ENCODE measurements around the gene CDH22.

Gene CDH22

GRCh38 chr20:46265539-46265938 lies 42.8 kb downstream of the CDH22 start:
- DNase-seq: no peak

DNA sequence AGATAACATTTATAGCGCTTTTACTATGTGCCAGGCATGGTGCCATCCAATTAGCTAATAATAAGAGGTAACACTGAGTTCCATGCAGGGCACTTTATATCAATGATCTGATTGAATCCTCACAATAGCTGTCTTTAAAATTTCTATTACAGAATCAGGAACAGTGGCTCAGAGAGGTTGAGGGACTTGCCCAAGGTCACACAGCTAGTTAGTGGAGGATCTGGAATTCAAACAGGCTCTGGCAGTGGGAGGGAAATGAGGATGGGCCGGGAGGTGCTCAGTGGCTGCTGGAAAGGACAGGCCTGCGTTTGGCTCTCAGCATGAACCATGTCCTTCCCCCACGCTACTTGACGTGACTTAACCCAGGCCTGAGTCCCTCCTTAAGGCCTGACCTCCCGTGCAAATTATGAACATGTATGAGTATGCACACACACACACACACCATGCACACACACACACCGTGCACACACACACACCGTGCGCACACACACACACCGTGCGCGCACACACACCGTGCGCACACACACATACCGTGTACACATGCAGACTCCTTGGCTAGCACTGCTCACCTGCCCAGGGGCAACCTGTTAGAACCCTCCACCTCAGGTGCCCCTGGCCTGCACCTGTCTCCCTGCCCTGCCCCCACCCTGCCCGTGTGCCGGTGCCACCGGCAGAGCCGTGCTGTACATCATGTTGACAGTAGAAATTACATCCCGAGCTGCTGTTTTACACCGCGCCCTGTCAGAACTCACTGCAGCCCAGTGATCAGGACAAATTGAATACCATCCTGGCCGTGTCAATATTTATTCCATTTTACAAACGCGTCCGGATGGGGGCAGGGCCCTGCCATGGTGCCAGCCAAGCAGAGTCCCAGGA lies 43.7 kb downstream of the CDH22 start:
- DNase-seq: no peak

DNA sequence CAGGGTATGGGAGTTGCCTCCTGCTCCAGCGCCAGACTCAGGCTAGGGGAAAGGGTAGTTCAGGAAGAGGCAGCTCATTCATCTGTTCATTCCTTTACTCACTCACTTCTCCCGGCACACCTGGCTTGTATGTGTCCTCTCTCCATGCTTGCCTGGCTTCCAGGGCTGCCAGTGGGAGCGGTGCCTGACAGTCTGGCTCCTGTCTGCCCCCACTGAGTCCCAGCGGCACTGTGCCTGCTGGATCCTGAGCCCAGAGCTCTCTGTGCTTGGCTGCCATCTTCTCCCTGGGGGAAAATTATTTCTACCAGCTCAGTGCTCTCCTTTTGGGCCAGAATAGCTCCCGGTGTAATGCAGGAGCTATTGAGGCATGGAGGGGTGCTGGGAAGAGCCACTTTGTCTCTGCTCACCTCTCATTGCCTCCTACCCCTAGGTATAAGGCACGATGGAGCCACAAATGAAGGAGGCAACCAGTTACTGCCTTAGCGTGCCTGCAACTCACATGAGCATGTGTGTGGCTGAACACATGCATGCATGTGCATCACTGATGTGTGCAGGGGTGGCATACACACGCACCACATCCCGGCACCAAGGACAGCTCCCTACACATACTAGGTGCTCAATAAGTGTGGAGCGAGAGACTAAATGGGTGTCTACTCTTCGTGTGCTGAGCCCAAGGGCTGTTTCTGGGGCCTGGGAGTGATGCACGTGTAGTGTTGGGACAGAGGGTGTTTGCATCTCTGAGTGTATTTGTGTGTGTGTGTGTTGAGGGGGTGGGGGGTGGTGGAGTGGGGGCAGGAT lies 46.6 kb downstream of the CDH22 start:
- no peak for DNase-seq

DNA sequence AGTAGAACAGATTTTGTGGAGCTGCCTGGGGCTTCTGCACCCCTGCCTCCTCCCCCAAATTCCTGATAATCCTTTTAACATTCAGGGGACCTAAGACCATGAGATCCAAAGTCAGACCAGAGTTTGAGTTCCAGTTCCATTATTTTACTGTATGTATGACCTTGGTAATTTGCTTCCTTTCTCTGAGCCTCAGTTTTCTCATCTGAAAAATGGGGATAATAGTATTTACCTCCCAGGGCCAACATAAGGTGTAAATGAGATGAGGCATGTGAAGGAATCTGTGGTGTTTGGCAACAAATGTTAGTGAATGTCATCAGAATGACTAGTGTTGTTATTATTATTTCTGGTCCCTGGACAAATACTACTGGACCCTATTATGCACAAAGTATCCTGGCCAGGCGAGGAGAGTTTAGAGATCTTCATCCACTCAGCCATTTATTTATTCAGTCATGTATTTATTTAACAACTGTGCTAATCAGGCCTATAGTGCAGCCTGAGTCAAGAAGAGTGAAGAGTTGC lies 47.3 kb downstream of the CDH22 start:
- DNase-seq: no peak

GRCh38 chr20:46260480-46260879 lies 47.8 kb downstream of the CDH22 start:
- DNase-seq: no peak

DNA sequence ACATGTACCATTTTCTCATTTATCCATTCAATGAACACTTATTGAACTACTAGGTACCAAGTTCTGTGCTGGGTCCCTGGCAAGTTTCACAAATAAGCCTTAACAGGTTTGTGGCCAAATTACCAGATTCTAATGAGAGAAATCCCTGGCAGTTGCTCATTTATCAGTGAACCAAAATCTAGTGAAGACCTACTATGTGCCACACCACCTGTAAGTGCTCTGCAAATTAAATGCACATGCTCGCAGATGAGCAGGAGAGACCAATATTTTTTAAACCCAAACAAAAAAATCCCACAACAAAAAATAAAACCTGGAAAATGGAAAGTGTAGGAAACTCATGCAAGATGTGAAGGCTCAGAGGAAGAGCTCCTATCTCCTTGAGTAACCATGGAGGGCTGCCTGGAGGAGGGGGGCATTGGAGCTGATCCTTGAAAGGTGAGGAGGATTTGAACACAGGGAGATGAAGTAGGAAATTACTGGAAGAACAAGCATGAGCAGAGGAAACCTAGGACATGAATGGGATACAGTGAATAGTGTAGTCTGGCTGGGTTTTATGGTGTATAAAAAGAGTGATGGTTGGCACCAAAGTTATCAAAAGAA lies 48.9 kb downstream of the CDH22 start:
- no peak for DNase-seq

DNA sequence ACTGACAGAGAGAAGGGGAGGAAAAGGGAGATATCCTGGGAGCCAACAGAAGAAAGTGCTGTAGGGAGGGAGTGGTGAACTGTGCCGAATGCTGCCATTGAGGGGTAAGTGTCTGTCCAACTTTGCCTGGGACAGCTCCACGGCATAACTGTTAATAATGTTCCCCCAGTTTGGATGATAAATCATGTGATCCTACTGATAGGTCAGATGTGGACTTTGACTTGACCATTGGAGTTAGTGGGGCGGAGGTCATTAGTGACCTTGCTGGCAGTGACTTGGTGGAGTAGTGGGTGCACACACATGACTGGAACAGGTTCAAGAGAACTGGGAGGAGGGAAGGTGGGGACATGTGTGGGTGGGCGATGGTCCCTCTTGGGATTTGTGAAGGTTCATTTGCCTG lies 50.4 kb downstream of the CDH22 start:
- no peak for DNase-seq

- DNase-seq: no peak
Observed at GRCh38 chr20:46256293-46256692, 52.0 kb downstream of the CDH22 start.

- no peak for DNase-seq
Observed at GRCh38 chr20:46255440-46256104, 52.7 kb downstream of the CDH22 start.

DNA sequence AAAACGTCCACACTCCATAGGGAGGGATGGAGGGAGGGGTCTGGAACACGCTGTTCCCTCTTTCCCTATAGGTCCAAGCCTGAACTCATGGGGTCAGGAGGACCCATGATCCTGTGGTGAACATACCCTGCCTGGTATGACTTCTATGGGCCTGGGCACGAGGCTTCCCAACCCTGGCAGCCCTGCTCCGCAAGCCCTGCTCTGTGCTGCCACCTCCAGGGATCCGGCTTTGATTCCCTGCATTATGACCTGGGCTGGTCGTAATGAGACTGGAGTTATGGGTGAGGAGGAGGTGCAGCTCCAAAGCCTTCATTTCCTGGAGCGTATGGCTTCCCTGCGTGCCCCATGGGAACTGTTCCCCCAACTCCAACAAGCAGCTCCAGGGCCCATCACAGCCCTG lies 54.9 kb downstream of the CDH22 start:
- DNase-seq: no peak

DNA sequence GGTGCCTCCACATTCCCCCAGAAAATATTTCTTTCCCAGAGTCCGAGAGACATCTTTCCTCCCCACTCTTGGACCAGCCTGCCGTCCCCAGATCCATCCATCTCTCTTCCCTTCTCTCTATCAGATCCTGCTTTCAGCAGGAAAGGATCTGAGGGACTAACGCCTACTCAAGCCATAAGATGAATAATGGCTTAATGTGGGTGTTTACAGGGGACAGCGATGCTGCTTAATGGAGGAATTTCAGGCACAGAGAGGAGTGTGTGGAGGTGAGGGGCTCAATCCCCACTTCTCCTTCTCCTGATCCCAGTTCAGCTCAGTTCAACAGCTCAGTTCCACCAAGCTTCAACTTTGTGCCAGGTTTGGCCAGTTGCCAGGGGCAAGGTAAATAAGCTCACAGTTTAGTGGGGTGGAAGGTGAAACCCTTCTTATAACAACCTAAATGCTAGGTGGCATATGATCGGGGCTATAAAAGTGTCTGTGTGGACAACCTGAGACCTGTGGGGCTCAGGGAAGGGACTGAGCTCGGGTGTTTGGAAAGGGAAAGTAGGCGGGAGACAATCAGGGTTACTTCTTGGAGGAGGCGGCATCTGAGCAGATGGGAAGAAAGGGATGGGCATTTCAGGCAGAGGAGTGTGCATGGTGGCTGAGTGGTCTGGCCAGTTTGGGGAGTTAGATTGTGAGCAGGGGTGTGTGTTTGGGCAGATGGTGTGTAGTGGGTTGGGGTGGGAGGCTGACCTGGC lies 55.8 kb downstream of the CDH22 start:
- no peak for DNase-seq

GRCh38 chr20:46251211-46251673 lies 57.1 kb downstream of the CDH22 start:
- DNase-seq: no peak

DNA sequence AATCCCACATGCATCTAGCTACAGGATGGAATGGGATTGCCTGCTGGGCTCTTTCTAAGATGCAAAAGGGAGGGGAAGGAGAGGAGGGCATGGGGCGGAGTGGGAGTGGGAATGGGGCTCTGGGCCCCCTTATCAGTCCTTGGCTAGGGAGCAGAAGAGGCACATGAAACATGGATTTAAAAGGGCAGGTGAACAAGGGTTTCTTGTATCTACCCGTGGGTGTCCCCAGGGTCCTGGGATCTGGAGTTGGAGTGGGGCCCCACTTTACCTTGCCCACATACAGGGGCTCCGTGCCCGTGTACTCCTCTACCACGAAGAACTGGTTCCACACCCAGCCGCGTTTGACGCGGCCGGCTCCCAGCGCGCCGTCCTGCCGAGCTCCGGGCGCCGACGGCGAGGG lies 57.5 kb downstream of the CDH22 start:
- DNase-seq: no peak

- no peak for DNase-seq
Observed at GRCh38 chr20:46249671-46250070, 58.6 kb downstream of the CDH22 start.

DNA sequence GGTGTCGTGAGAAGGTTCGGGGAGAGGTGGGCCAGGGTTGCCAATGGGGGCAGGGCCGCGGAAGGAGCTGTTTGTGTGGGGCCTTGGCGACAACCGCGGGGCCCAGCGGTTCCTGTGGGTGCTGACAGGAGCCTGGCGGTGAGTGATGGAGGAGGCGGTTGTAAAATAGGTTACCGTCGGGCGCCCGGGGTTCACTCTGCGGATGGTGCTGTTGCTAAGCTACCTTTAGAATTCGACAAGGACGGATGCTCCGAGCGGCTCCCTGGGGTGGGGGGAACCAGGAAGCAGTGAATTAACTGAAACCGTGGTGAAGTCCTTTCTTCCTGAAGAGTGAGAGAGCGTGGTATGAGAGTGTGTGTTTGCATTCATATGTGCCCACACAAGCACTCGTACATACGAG lies 61.7 kb downstream of the CDH22 start:
- no peak for DNase-seq

GRCh38 chr20:46243707-46244628 lies 64.3 kb downstream of the CDH22 start:
- no peak for DNase-seq

- DNase-seq: no peak
Observed at GRCh38 chr20:46242390-46242789, 65.9 kb downstream of the CDH22 start.

DNA sequence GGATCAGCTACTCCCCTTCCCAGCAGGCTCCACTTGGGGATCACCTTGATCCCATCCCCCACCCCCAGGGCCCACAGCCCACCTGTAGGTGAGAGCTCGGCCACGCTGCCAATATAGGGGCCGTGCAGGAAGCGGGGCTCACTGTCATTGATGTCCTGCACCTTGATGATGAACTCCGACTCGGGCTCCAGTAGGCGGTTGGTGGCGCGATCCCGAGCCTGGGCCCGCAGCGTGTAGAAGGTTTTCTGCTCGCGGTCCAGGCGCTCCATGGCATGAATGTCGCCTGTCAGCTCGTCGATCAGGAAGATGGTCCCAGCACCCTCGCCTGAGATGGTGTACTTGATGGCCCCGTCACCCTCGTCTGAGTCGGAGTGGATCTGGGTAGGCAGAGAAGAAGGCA lies 67.4 kb downstream of the CDH22 start:
- DNase-seq: no peak

DNA sequence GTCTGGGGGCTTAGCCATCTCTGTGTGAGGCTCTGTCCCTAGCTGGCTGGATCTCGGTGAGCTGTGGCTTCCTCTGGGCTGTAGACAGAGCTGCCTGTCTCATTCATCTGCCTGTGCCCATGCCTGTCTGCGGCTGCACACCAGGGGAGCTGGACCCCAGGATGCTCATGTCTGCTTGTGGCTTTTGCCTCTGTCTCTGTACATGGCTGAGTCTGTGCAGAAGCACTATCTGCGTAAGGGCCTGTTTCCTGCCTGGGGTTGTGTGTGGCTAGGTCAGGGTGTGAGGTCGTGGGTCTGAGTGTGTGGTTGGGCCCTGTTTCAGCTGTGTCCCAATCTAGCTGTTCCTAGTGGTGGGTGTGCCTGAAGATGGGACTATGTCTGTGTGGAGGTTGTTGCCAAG lies 68.2 kb downstream of the CDH22 start:
- DNase-seq: no peak

DNA sequence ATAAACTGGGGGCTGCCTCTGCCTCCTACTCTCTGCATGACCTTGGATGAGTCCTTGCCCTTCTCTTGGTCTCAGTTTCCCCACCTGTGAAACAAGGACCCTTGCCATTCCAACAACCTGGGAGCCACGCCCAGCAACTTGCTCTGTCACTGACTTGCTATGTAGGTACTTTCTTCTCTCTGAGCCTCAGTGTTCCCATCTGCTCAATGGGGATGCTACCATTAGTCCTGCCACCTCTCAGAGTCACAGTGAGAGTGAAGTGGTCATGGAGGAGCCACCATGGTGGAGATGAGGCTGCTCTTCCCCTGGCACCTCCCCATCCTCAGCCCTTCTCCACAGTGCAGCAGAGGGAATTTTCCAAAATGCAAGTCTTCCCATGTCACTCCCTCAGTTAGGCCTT lies 70.6 kb downstream of the CDH22 start:
- DNase-seq: no peak

DNA sequence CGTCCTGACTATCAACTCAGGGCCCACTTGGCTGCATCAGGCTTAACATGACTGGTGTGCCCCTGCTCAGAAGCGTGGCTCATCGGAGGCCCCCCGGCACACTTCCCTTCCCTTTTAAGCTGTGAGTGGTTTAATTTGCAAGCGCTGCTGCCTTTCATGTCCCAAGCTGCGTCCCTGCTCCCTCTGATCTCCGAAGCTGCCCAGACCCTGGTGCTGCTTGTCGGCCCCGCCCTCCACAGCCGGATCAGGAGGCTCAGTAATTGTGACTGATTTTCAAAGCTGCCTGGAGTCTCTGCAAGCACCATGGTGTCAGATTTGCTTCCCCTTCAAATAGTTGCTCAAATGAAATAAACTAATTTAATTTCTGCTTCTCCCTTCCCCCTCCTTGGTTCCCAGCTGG lies 71.1 kb downstream of the CDH22 start:
- DNase-seq: no peak
